ENCODE results near the gene CASQ2.

DNA sequence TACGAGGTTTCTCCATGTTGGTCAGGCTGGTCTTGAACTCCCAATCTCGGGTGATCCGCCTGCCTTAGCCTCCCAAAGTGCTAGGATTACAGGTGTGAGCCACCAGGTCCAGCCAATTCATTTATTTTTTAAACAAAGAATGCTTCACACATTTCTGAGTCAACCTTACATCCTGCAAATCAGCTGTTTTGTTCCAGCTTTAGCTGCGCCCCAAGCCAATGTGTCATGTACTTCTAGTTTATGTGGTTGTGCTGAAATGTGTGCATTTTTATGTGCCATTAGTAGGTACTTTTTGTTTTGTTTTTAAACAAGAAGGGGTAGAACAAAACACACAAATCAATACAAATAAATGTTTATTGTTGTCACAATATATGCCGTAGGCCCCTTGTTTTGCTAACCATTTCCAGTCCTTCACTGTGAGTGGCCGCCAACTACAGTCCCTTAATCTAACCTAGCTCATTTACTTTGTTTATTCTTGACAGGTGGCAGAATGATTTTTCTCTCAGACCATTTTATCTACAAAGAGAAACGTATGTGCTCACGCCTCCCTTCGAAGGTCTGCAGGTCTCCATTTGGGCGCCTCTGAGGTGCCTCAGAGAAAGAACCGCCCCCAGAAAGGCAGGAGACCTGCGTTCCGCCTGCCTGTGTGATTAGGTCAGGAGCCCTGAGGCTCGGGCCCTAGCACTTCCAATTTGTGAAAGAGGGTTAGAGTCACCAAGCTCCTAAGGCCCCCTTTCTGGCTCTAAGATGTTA, 2.8 kb upstream of the CASQ2 start:
- TF ChIP-seq, protein P1, sequence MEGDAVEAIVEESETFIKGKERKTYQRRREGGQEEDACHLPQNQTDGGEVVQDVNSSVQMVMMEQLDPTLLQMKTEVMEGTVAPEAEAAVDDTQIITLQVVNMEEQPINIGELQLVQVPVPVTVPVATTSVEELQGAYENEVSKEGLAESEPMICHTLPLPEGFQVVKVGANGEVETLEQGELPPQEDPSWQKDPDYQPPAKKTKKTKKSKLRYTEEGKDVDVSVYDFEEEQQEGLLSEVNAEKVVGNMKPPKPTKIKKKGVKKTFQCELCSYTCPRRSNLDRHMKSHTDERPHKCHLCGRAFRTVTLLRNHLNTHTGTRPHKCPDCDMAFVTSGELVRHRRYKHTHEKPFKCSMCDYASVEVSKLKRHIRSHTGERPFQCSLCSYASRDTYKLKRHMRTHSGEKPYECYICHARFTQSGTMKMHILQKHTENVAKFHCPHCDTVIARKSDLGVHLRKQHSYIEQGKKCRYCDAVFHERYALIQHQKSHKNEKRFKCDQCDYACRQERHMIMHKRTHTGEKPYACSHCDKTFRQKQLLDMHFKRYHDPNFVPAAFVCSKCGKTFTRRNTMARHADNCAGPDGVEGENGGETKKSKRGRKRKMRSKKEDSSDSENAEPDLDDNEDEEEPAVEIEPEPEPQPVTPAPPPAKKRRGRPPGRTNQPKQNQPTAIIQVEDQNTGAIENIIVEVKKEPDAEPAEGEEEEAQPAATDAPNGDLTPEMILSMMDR (conservative IDR thresholded peaks at IDR 0.05; ENCODE audit: low read depth, low read length): no peak
- no peak for TF ChIP-seq POLR2A (IDR thresholded peaks at IDR 0.05; ENCODE audit: low read depth, low read length)
- TF ChIP-seq SMC3 (IDR thresholded peaks at IDR 0.05; ENCODE audit: low read depth, low read length): no peak
- no peak for TF ChIP-seq RFX5 (IDR thresholded peaks at IDR 0.05; ENCODE audit: low read depth, low read length)
- no peak for TF ChIP-seq CEBPB (IDR thresholded peaks at IDR 0.05; ENCODE audit: low read depth, low read length)
- no peak for TF ChIP-seq MXI1 (IDR thresholded peaks at IDR 0.05; ENCODE audit: borderline replicate concordance, low read depth, low read length)
- TF ChIP-seq RCOR1 (IDR thresholded peaks at IDR 0.05; ENCODE audit: insufficient replicate concordance, low read length): no peak

All from IMR-90 (cell line).